Peyer's patch (tissue), 4 donors: Measurements from ENCODE around the gene POMT2.

Experiments used
- POLR2A ChIP-seq, 2 donors: fragments of 450-650 bp; IDR thresholded peaks; one replicate each; pipeline ENCODE4 v1.5.1; 2017; ENCODE audit warnings: antibody characterized with exemption in 2 of 2, mild to moderate bottlenecking in 2 of 2, moderate library complexity in 2 of 2
- TF ChIP-seq, protein P1 (sequence below), 6 experiments: fragments of 450-650 bp in 4 of 6; fragments of 200-600 bp in 2 of 6; sonication (generic) in 1 of 6; IDR thresholded peaks; one replicate each; pipeline ENCODE4 v1.5.1; 2017 to 2019; ENCODE audit warnings: antibody characterized with exemption in 6 of 6, mild to moderate bottlenecking in 3 of 6, moderate library complexity in 1 of 6

DNA sequence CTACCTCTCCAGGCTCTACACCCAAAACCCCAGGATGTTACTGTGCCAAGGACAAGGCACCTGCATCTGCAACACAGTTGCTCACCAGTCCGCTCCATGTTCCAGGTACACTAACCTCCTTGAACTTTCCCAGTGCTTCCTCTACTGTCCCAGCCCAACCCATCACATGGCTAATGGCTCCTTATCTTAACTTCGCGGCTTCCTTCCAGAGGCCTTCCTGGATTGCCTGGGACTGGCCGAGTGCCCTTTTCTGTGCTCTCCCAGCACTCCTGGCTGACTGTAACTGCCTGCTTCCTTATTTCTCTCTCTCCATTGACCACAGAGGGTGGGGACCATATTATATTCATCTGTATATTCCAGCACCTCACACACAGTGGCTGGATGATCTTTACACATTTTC lies 20.9 kb downstream of the POMT2 start:
- TF ChIP-seq, protein P1, sequence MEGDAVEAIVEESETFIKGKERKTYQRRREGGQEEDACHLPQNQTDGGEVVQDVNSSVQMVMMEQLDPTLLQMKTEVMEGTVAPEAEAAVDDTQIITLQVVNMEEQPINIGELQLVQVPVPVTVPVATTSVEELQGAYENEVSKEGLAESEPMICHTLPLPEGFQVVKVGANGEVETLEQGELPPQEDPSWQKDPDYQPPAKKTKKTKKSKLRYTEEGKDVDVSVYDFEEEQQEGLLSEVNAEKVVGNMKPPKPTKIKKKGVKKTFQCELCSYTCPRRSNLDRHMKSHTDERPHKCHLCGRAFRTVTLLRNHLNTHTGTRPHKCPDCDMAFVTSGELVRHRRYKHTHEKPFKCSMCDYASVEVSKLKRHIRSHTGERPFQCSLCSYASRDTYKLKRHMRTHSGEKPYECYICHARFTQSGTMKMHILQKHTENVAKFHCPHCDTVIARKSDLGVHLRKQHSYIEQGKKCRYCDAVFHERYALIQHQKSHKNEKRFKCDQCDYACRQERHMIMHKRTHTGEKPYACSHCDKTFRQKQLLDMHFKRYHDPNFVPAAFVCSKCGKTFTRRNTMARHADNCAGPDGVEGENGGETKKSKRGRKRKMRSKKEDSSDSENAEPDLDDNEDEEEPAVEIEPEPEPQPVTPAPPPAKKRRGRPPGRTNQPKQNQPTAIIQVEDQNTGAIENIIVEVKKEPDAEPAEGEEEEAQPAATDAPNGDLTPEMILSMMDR (IDR thresholded peaks at IDR 0.05), result no peak
- TF ChIP-seq POLR2A (IDR thresholded peaks at IDR 0.05), result no peak
